Activated T-helper 1 cell treated with anti-CD3 and anti-CD28 coated beads, Interleukin-12 subunit alpha, Interleukin-12 subunit beta, Interleukin-2, Interleukin-4 antibody, amounts not matched to agents 30 ng/mL and 10 ng/mL and 1 ng/mL, durations not matched to agents 14 hours and 24 hours and 36 hours (primary cell): ENCODE results near the gene ABCA10. TPM values are rescaled to one million over a fixed set of nuclear protein-coding genes. Genes with fewer than 3 reads are reported as not detected.
"Not testable (repeated sequence)": the region's sequence is repeated elsewhere in the genome, so short reads cannot be mapped to it uniquely, and the experiment has no call there.

Experiments used
- DNase-seq: peaks from one replicate; pipeline ENCODE4 v3.0.0; 2021; ENCODE audit warnings: low spot score
- H3K27ac Mint-ChIP-seq: one replicate; pipeline ENCODE4 v1.8.0; 2021; ENCODE audit warnings: mild to moderate bottlenecking, mixed read lengths
- H3K27me3 Mint-ChIP-seq: one replicate; pipeline ENCODE4 v1.8.0; 2022; ENCODE audit warnings: mild to moderate bottlenecking, moderate library complexity, mixed read lengths; ENCODE audit not compliant: insufficient read depth
- H3K36me3 Mint-ChIP-seq: one replicate; pipeline ENCODE4 v1.8.0; 2021; ENCODE audit warnings: low read depth, mixed read lengths
- H3K4me1 Mint-ChIP-seq: one replicate; pipeline ENCODE4 v1.8.0; 2021; ENCODE audit warnings: low read depth, mixed read lengths
- H3K4me3 Mint-ChIP-seq: one replicate; pipeline ENCODE4 v1.8.0; 2021; ENCODE audit warnings: mild to moderate bottlenecking, moderate library complexity, mixed read lengths
- H3K9me3 Mint-ChIP-seq: one replicate; pipeline ENCODE4 v1.8.0; 2021; ENCODE audit warnings: mixed read lengths
- intact Hi-C: fragments of 100-400 bp; cut with micrococcal nuclease; formaldehyde crosslinking; loops from one replicate; pipeline ENCODE4 v1.15.1; 2024
- total RNA-seq: library from RNA; stranded (reverse); gene quantifications from 2 replicates; pipeline ENCODE4 v1.2.3, GENCODE V29; 2022

ABCA10 gene
- total RNA-seq, 1 donor from 2014 or later: 0.44 TPM

- H3K9me3 Mint-ChIP-seq: no peaks in the 10 kb centered on the region
- H3K4me1 Mint-ChIP-seq: no peaks in the 10 kb centered on the region
- H3K4me3 Mint-ChIP-seq: no peak overlapping the region
- intact Hi-C loops: no loop called here
- no peak overlapping the region for H3K27ac Mint-ChIP-seq
- no peaks in the 10 kb centered on the region for H3K36me3 Mint-ChIP-seq
- DNase-seq: no peak
- H3K27me3 Mint-ChIP-seq: peaks cover 2% of the 10 kb centered on the region
These were observed 55.5 kb downstream of the ABCA10 start for GRCh38 chr17:69173118-69173517.

- intact Hi-C loops: no loop called here
- no peaks in the 10 kb centered on the region for H3K4me1 Mint-ChIP-seq
- no peak overlapping the region for H3K4me3 Mint-ChIP-seq
- DNase-seq: no peak
- H3K36me3 Mint-ChIP-seq: no peaks in the 10 kb centered on the region
- peaks cover 2% of the 10 kb centered on the region for H3K27me3 Mint-ChIP-seq
- H3K9me3 Mint-ChIP-seq: no peaks in the 10 kb centered on the region
- H3K27ac Mint-ChIP-seq: no peak overlapping the region
These were observed 58.2 kb downstream of the ABCA10 start for GRCh38 chr17:69170377-69170776.

GRCh38 chr17:69168642-69169041 is 60.0 kb downstream of the ABCA10 start:
- H3K4me3 Mint-ChIP-seq, H3K27ac Mint-ChIP-seq, H3K36me3 Mint-ChIP-seq, H3K4me1 Mint-ChIP-seq, H3K27me3 Mint-ChIP-seq, DNase-seq, intact Hi-C loops, H3K9me3 Mint-ChIP-seq: not testable (repeated sequence)

GRCh38 chr17:69166957-69167356 is 61.7 kb downstream of the ABCA10 start:
- Mint-ChIP-seq H3K9me3 (no peaks in the 10 kb centered on the region), H3K27ac (no peak overlapping the region), H3K4me3 (no peak overlapping the region), H3K27me3 (peaks cover 2% of the 10 kb centered on the region), H3K4me1 (no peaks in the 10 kb centered on the region), H3K36me3 (no peaks in the 10 kb centered on the region)
- intact Hi-C loops: no loop called here
- no peak for DNase-seq

- Mint-ChIP-seq H3K9me3 (no peaks in the 10 kb centered on the region), H3K4me1 (no peaks in the 10 kb centered on the region), H3K27ac (no peak overlapping the region), H3K4me3 (no peak overlapping the region), H3K36me3 (no peaks in the 10 kb centered on the region), H3K27me3 (no peaks in the 10 kb centered on the region)
- intact Hi-C loops: no loop called here
- no peak for DNase-seq
These were observed 64.4 kb downstream of the ABCA10 start for GRCh38 chr17:69164206-69164605.

GRCh38 chr17:69159418-69159817 is 69.2 kb downstream of the ABCA10 start:
- no peak for DNase-seq
- Mint-ChIP-seq H3K27ac (no peak overlapping the region), H3K27me3 (no peaks in the 10 kb centered on the region), H3K36me3 (no peaks in the 10 kb centered on the region), H3K4me3 (no peak overlapping the region), H3K9me3 (no peaks in the 10 kb centered on the region), H3K4me1 (no peaks in the 10 kb centered on the region)
- intact Hi-C loops: no loop called here

GRCh38 chr17:69154267-69154666 is 74.4 kb downstream of the ABCA10 start:
- Mint-ChIP-seq H3K27me3 (no peaks in the 10 kb centered on the region), H3K36me3 (no peaks in the 10 kb centered on the region), H3K27ac (no peak overlapping the region), H3K4me3 (no peak overlapping the region), H3K9me3 (no peaks in the 10 kb centered on the region), H3K4me1 (no peaks in the 10 kb centered on the region)
- DNase-seq: no peak
- intact Hi-C loops: no loop called here

- H3K4me1 Mint-ChIP-seq: no peaks in the 10 kb centered on the region
- no peaks in the 10 kb centered on the region for H3K9me3 Mint-ChIP-seq
- no peak overlapping the region for H3K4me3 Mint-ChIP-seq
- no peak overlapping the region for H3K27ac Mint-ChIP-seq
- intact Hi-C loops: no loop called here
- H3K36me3 Mint-ChIP-seq: no peaks in the 10 kb centered on the region
- H3K27me3 Mint-ChIP-seq: no peaks in the 10 kb centered on the region
- no peak for DNase-seq
These were observed 78.3 kb downstream of the ABCA10 start for GRCh38 chr17:69150333-69150732.

GRCh38 chr17:69147460-69147859 is 81.2 kb downstream of the ABCA10 start:
- intact Hi-C loops: no loop called here
- Mint-ChIP-seq H3K27me3 (peaks cover under 1% of the 10 kb centered on the region), H3K27ac (no peak overlapping the region)

GRCh38 chr17:69144331-69145255 is 84.0 kb downstream of the ABCA10 start:
- Mint-ChIP-seq H3K9me3 (no peaks in the 10 kb centered on the region), H3K4me1 (no peaks in the 10 kb centered on the region), H3K27me3 (peaks cover 3% of the 10 kb centered on the region), H3K36me3 (no peaks in the 10 kb centered on the region), H3K4me3 (no peak overlapping the region), H3K27ac (no peak overlapping the region)
- no peak for DNase-seq
- intact Hi-C loops: no loop called here

More at GRCh38 chr17:69147460-69147859, 81.2 kb downstream of the ABCA10 start:
- no peak overlapping the region for H3K4me3 Mint-ChIP-seq
- no peaks in the 10 kb centered on the region for H3K4me1 Mint-ChIP-seq
- no peaks in the 10 kb centered on the region for H3K9me3 Mint-ChIP-seq
- DNase-seq: no peak
- H3K36me3 Mint-ChIP-seq: no peaks in the 10 kb centered on the region

- DNase-seq: no peak
- no peaks in the 10 kb centered on the region for H3K36me3 Mint-ChIP-seq
- intact Hi-C loops: no loop called here
- no peak overlapping the region for H3K4me3 Mint-ChIP-seq
- H3K27me3 Mint-ChIP-seq: peaks cover 3% of the 10 kb centered on the region
- H3K9me3 Mint-ChIP-seq: no peaks in the 10 kb centered on the region
- H3K4me1 Mint-ChIP-seq: no peaks in the 10 kb centered on the region
- H3K27ac Mint-ChIP-seq: no peak overlapping the region
These were observed 84.9 kb downstream of the ABCA10 start for GRCh38 chr17:69143683-69144231.

- Mint-ChIP-seq H3K27me3 (peaks cover 3% of the 10 kb centered on the region), H3K4me3 (no peak overlapping the region), H3K27ac (no peak overlapping the region), H3K36me3 (no peaks in the 10 kb centered on the region), H3K9me3 (no peaks in the 10 kb centered on the region), H3K4me1 (no peaks in the 10 kb centered on the region)
- no peak for DNase-seq
- intact Hi-C loops: no loop called here
These were observed 85.5 kb downstream of the ABCA10 start for GRCh38 chr17:69143151-69143550.

- no peaks in the 10 kb centered on the region for H3K4me1 Mint-ChIP-seq
- no peaks in the 10 kb centered on the region for H3K36me3 Mint-ChIP-seq
- H3K4me3 Mint-ChIP-seq: no peak overlapping the region
- peaks cover 3% of the 10 kb centered on the region for H3K27me3 Mint-ChIP-seq
- DNase-seq: no peak
- H3K27ac Mint-ChIP-seq: no peak overlapping the region
- no peaks in the 10 kb centered on the region for H3K9me3 Mint-ChIP-seq
- intact Hi-C loops: no loop called here
These were observed 86.3 kb downstream of the ABCA10 start for GRCh38 chr17:69142175-69142802.
